Hepatic stellate cell (primary cell): ENCODE measurements around the gene OSBPL10.

Experiments
- DNase-seq: peaks from one replicate; pipeline ENCODE4 v3.0.0; 2011; ENCODE audit warnings: low spot score

Gene OSBPL10

GRCh38 chr3:31848163-31848818 is 132.8 kb downstream of the OSBPL10 start:
- DNase-seq: no peak

- no peak for DNase-seq
Observed at GRCh38 chr3:31847760-31848159, 133.3 kb downstream of the OSBPL10 start.

GRCh38 chr3:31841515-31841914 is 139.5 kb downstream of the OSBPL10 start:
- no peak for DNase-seq

GRCh38 chr3:31840252-31840651 is 140.8 kb downstream of the OSBPL10 start:
- no peak for DNase-seq

- DNase-seq: no peak
Observed at GRCh38 chr3:31839144-31839917, 141.7 kb downstream of the OSBPL10 start.

GRCh38 chr3:31836131-31837075 is 144.7 kb downstream of the OSBPL10 start:
- DNase-seq: no peak

GRCh38 chr3:31833391-31834190 is 147.5 kb downstream of the OSBPL10 start:
- DNase-seq: no peak

- no peak for DNase-seq
Observed at GRCh38 chr3:31832551-31832950, 148.5 kb downstream of the OSBPL10 start.

- DNase-seq: no peak
Observed at GRCh38 chr3:31831591-31831990, 149.5 kb downstream of the OSBPL10 start.

- DNase-seq: no peak
Observed at GRCh38 chr3:31829826-31830426, 151.1 kb downstream of the OSBPL10 start.

GRCh38 chr3:31829010-31829409 is 152.1 kb downstream of the OSBPL10 start:
- no peak for DNase-seq

- DNase-seq: no peak
Observed at GRCh38 chr3:31828007-31828406, 153.1 kb downstream of the OSBPL10 start.

- DNase-seq: no peak
Observed at GRCh38 chr3:31823184-31823583, 157.9 kb downstream of the OSBPL10 start.

GRCh38 chr3:31821118-31821517 is 159.9 kb downstream of the OSBPL10 start:
- no peak for DNase-seq

GRCh38 chr3:31819441-31819840 is 161.6 kb downstream of the OSBPL10 start:
- no peak for DNase-seq

- no peak for DNase-seq
Observed at GRCh38 chr3:31817411-31817966, 163.6 kb downstream of the OSBPL10 start.

- DNase-seq: no peak
Observed at GRCh38 chr3:31815631-31816440, 165.2 kb downstream of the OSBPL10 start.

GRCh38 chr3:31815006-31815405 is 166.1 kb downstream of the OSBPL10 start:
- DNase-seq: no peak

- no peak for DNase-seq
Observed at GRCh38 chr3:31813686-31814085, 167.4 kb downstream of the OSBPL10 start.

GRCh38 chr3:31813197-31813596 is 167.9 kb downstream of the OSBPL10 start:
- DNase-seq: peak; percentile 7
